ENCODE results near the gene SLC22A1. TPM values are rescaled to one million over a fixed set of nuclear protein-coding genes. Genes with fewer than 3 reads are reported as not detected.

The SLC22A1 gene
- total and polyA plus RNA-seq, 2 donors (not counting 3 experiments of a cell fraction or from before 2014, with no cell fraction given) = 0.04 TPM; not detected in 1

DNA sequence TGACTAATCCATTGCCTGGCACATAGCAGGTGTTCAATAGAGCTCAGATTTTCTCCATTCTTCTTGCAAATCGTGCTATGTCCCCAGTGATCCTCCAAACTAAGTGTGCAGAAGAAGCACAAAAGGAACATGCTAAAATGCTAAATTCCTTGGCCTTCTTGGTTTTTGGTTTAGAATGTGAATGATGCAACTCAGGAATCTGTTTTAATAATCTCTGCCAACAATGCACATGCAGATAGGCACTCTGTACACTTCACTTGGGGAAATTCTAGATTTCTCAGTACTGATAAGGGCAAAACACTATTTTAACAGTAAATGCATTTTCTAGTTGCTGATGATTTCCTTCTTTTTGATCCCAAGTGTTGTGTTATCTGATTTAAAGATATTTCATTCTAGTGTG is 35.2 kb downstream of the SLC22A1 start:
- no peaks in the 10 kb centered on the region for H3K4me1 ChIP-seq (ENCODE audit: control insufficient read depth, extremely low read depth, insufficient read depth, low read length)
- H3K79me2 ChIP-seq (ENCODE audit: control insufficient read depth, insufficient read depth, low read length) = no peaks in the 10 kb centered on the region
- no TSS peak for BruUV-seq (replicated peaks)
- DNase-seq (ENCODE audit: low read depth, low spot score) (no peak), FAIRE-seq (no peak)
- no peaks in the 10 kb centered on the region for H3K27me3 ChIP-seq (ENCODE audit: control insufficient read depth in 2 of 2, insufficient read depth in 2 of 2, low read length in 2 of 2)
- H4K20me1 ChIP-seq (replicated peaks; ENCODE audit: control insufficient read depth, extremely low read depth, insufficient read depth, low read length) = no peaks in the 10 kb centered on the region
- H3K4me3 ChIP-seq (replicated peaks in 1 of 3; ENCODE audit: insufficient read depth in 1 of 3, low read depth in 1 of 3, low read length in 3 of 3) = no peak overlapping the region
- no peak overlapping the region for H2AFZ ChIP-seq (ENCODE audit: low read depth, low read length)
- ChIA-PET CTCF (no interaction called here), POLR2A (no interaction called here)
- TF ChIP-seq JUN (IDR thresholded peaks at IDR 0.05; ENCODE audit: borderline replicate concordance, insufficient read depth, insufficient read length, low read depth) = no peak
- TF ChIP-seq, protein P1, sequence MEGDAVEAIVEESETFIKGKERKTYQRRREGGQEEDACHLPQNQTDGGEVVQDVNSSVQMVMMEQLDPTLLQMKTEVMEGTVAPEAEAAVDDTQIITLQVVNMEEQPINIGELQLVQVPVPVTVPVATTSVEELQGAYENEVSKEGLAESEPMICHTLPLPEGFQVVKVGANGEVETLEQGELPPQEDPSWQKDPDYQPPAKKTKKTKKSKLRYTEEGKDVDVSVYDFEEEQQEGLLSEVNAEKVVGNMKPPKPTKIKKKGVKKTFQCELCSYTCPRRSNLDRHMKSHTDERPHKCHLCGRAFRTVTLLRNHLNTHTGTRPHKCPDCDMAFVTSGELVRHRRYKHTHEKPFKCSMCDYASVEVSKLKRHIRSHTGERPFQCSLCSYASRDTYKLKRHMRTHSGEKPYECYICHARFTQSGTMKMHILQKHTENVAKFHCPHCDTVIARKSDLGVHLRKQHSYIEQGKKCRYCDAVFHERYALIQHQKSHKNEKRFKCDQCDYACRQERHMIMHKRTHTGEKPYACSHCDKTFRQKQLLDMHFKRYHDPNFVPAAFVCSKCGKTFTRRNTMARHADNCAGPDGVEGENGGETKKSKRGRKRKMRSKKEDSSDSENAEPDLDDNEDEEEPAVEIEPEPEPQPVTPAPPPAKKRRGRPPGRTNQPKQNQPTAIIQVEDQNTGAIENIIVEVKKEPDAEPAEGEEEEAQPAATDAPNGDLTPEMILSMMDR (IDR thresholded peaks at IDR 0.05; ENCODE audit: extremely low read depth in 1 of 2, insufficient read depth in 1 of 2, low read depth in 1 of 2, low read length in 2 of 2) = no peak
- no peak for TF ChIP-seq POLR2A (IDR thresholded peaks at IDR 0.05; ENCODE audit: low read depth, low read length)
- TF ChIP-seq EZH2 (IDR thresholded peaks at IDR 0.05; ENCODE audit: borderline replicate concordance, low read depth, low read length, severe bottlenecking) = no peak
- no peak for TF ChIP-seq FOS (IDR thresholded peaks at IDR 0.05; ENCODE audit: borderline replicate concordance, insufficient read depth, low read length)
- TF ChIP-seq, protein P2, sequence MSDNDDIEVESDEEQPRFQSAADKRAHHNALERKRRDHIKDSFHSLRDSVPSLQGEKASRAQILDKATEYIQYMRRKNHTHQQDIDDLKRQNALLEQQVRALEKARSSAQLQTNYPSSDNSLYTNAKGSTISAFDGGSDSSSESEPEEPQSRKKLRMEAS (IDR thresholded peaks at IDR 0.05; ENCODE audit: insufficient read depth, insufficient read length) = no peak
- TF ChIP-seq GATA2 (IDR thresholded peaks at IDR 0.05; ENCODE audit: insufficient read depth, insufficient read length, low read depth, low read length) = no peak
- TF ChIP-seq POLR2AphosphoS5 (IDR thresholded peaks at IDR 0.05; ENCODE audit: insufficient read depth, low read depth, low read length) = no peak
- TF ChIP-seq MYC (IDR thresholded peaks at IDR 0.05; ENCODE audit: low read depth, low read length) = no peak
- no peak overlapping the region for H3K27ac ChIP-seq (ENCODE audit: insufficient read depth, low read depth, low read length)
- H3K9me1 ChIP-seq (replicated peaks; ENCODE audit: control insufficient read depth, extremely low read depth, insufficient read depth, low read length) = no peaks in the 10 kb centered on the region
- H3K4me2 ChIP-seq (ENCODE audit: insufficient read depth, low read length) = no peak overlapping the region
- H3K9ac ChIP-seq (replicated peaks; ENCODE audit: extremely low read depth, insufficient read depth, low read length) = no peak overlapping the region
- no peaks in the 10 kb centered on the region for H3K36me3 ChIP-seq (ENCODE audit: control insufficient read depth in 2 of 2, extremely low read depth in 1 of 2, insufficient read depth in 2 of 2, low read length in 2 of 2)
- no peaks in the 10 kb centered on the region for H3K9me3 ChIP-seq (replicated peaks; ENCODE audit: control insufficient read depth, insufficient read depth, low read length)
- intact Hi-C loops (cut with micrococcal nuclease) = no loop called here
- dilution Hi-C loops (cut with MboI; ENCODE audit: extremely low pct_ligation_motif_present, low sequenced_read_pairs) = no loop called here

Measured in endothelial cell of umbilical vein (primary cell).